Peyer's patch (tissue), 4 donors: ENCODE results near the gene PHC2. TPM values are rescaled to one million over a fixed set of nuclear protein-coding genes. Genes with fewer than 3 reads are reported as not detected.

Experiments
- DNase-seq, 3 donors: peaks; one replicate each; pipeline ENCODE4 v3.0.0-alpha.2; 2017 to 2019
- H3K27ac ChIP-seq, 4 donors: fragments of 200-600 bp; sonication (generic); one replicate each; pipeline ENCODE4 v1.5.1; 2016 to 2019
- H3K27me3 ChIP-seq, 2 donors: fragments of 200-600 bp; sonication (generic); one replicate each; pipeline ENCODE4 v1.5.1; 2019
- H3K36me3 ChIP-seq, 3 donors: fragments of 200-600 bp; sonication (generic); one replicate each; pipeline ENCODE4 v1.5.1; 2016 to 2019
- H3K4me1 ChIP-seq, 4 donors: fragments of 200-600 bp; sonication (generic); one replicate each; pipeline ENCODE4 v1.5.1; 2016 to 2019
- H3K4me3 ChIP-seq, 4 donors: fragments of 200-600 bp; sonication (generic); 1 replicate in 3 of 4; 2 replicates in 1 of 4; pipeline ENCODE4 v1.5.1; 2016 to 2019; ENCODE audit warnings: mild to moderate bottlenecking in 1 of 4
- H3K9me3 ChIP-seq, 4 donors: fragments of 200-600 bp; sonication (generic); one replicate each; pipeline ENCODE4 v1.5.1; 2016 to 2019; ENCODE audit warnings: mild to moderate bottlenecking in 1 of 4
- POLR2A ChIP-seq, 2 donors: fragments of 450-650 bp; IDR thresholded peaks; one replicate each; pipeline ENCODE4 v1.5.1; 2017; ENCODE audit warnings: antibody characterized with exemption in 2 of 2, mild to moderate bottlenecking in 2 of 2, moderate library complexity in 2 of 2
- total RNA-seq, 4 donors: library from RNA; depleted of rRNA; stranded (reverse); fragments of >200 nt; gene quantifications; one replicate each; pipeline ENCODE4 v1.1.0, GENCODE V29; 2016
- TF ChIP-seq, protein P1 (sequence below), 6 experiments: fragments of 450-650 bp in 4 of 6; fragments of 200-600 bp in 2 of 6; sonication (generic) in 1 of 6; IDR thresholded peaks; one replicate each; pipeline ENCODE4 v1.5.1; 2017 to 2019; ENCODE audit warnings: antibody characterized with exemption in 6 of 6, mild to moderate bottlenecking in 3 of 6, moderate library complexity in 1 of 6

The PHC2 gene
- total RNA-seq, 4 donors from 2014 or later: 50.3 to 71.1 (median 65.9) TPM

DNA sequence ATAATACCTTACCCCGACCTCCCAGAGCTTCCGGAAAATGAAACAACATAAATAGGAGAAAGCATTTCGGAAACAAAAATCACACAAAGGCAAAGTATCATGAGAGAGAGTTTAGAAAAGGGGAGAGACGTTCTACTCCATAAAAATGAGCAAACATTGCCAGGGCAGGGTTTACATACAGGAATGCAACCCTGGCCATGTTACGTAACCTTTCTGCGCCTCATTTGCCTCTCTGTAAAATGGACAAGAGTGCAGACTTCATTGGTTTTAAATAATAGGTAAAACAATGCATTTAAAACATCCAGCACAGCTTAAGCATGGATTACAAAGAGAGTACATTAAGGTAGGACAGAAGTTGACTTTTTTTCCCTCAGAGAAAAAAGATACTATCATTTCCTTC lies 45.6 kb downstream of the PHC2 start:
- no peak overlapping the region for H3K27ac ChIP-seq
- TF ChIP-seq POLR2A (IDR thresholded peaks at IDR 0.05): no peak
- TF ChIP-seq, protein P1, sequence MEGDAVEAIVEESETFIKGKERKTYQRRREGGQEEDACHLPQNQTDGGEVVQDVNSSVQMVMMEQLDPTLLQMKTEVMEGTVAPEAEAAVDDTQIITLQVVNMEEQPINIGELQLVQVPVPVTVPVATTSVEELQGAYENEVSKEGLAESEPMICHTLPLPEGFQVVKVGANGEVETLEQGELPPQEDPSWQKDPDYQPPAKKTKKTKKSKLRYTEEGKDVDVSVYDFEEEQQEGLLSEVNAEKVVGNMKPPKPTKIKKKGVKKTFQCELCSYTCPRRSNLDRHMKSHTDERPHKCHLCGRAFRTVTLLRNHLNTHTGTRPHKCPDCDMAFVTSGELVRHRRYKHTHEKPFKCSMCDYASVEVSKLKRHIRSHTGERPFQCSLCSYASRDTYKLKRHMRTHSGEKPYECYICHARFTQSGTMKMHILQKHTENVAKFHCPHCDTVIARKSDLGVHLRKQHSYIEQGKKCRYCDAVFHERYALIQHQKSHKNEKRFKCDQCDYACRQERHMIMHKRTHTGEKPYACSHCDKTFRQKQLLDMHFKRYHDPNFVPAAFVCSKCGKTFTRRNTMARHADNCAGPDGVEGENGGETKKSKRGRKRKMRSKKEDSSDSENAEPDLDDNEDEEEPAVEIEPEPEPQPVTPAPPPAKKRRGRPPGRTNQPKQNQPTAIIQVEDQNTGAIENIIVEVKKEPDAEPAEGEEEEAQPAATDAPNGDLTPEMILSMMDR (IDR thresholded peaks at IDR 0.05): no peak
- DNase-seq: no peak
- no peak overlapping the region for H3K4me3 ChIP-seq
- H3K9me3 ChIP-seq: no peaks in the 10 kb centered on the region
- H3K36me3 ChIP-seq: no peaks in the 10 kb centered on the region
- H3K4me1 ChIP-seq: peaks cover 0 to 23% (median 0%) of the 10 kb centered on the region in 4 donors
- H3K27me3 ChIP-seq: no peaks in the 10 kb centered on the region

DNA sequence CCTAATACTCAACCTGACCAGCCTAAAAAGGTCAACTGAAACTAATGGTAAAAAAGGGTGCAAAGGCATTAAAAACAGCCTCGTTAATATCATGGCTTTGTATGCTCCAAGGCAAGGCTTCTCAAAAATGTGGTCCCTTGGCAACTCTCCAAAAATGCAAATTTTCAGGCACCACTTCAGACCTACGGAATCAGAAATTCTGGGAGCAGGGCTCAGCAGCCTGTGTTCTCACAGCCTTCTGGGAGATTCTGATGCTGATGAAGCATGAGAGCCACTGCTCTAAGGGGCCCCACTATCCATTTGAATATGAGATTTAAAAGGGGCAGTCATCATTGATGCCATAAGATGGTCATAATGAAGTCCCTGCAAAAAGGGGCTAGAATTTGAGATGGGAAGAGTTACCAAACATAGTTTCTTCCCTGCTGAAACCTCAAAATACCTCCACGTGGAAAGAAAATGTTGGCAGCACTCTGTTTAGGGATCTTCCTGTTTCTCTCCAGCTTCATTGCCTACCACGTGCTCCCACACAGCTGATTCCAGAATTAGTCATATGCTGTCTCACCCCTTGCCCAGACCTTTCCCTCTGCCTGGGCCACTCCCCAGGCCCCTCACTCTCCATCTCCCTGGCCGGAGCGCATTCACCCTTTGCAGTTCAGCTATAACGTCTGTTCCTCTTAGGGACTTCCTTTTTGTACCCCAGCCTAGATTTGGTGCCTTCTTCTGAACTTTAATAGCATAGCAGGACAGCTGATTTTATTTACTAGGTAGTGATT lies 46.7 kb downstream of the PHC2 start:
- no peaks in the 10 kb centered on the region for H3K9me3 ChIP-seq
- H3K36me3 ChIP-seq: no peaks in the 10 kb centered on the region
- DNase-seq: no peak
- peaks cover 0 to 20% (median 0%) of the 10 kb centered on the region in 4 donors for H3K4me1 ChIP-seq
- no peak for TF ChIP-seq POLR2A (IDR thresholded peaks at IDR 0.05)
- TF ChIP-seq, protein P1 (IDR thresholded peaks at IDR 0.05): no peak
- no peak overlapping the region for H3K4me3 ChIP-seq
- no peaks in the 10 kb centered on the region for H3K27me3 ChIP-seq
- H3K27ac ChIP-seq: no peak overlapping the region

DNA sequence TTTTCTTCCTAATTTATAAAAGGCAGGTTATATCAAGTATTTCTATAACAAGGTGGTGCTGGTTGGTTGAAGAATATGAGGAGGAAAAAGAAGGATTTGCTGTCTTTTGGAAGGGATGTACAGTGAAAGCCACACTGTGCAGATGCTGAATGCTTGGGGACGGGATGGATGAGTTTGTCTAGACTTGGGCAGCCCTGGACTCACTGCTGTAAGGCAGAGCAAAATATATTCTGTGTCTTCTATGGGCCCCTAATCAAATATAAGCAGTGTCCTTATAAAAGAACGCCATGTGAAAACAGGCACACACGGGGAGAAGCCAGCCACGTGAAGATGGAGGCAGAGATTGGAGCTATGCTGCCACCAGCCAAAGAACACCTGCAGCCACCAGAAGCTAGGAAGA lies 47.4 kb downstream of the PHC2 start:
- Histone ChIP-seq H3K4me3 (no peak overlapping the region), H3K27ac (no peak overlapping the region)
- no peak for TF ChIP-seq POLR2A (IDR thresholded peaks at IDR 0.05)

DNA sequence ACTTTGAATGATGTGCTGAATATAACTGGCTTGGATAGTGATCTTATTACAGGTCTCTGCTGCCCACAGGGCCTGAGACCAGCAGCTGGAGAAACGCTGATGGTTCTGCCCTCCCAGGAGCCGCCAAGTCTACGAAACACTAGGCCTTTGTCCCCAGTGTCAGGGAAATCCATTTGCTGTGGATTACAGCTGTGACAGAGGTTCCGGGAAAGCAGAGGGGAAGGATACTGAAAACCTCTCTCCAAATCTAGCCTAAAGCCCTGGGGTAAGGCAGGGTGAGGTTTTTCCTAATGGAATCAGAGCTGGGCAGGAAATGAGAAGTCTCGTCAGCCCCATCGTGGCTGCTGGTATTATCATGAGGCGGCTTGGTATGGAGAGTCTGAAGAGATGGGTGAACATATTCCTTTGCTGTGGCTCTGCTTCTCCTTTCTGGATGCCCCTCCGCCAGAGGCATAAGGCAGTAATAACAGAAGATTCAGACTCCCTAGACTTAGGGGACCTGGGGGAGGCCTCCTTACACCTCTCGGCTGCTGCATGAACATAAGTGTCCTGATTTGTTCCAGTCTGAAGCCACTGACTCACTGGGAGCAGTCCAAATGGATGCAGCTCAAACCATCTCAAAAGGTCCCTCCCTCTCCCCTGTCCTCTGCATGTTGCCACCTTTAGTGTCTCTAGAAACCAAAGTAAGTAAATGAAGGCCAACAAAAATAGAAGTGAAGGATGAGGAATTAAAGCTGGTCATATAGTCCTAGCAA lies 48.1 kb downstream of the PHC2 start:
- DNase-seq: no peak
- Histone ChIP-seq H3K36me3 (no peaks in the 10 kb centered on the region), H3K4me3 (no peak overlapping the region), H3K27me3 (no peaks in the 10 kb centered on the region), H3K27ac (no peak overlapping the region), H3K9me3 (no peaks in the 10 kb centered on the region), H3K4me1 (peaks cover 0 to 16% (median 0%) of the 10 kb centered on the region in 4 donors)
- TF ChIP-seq POLR2A (IDR thresholded peaks at IDR 0.05): no peak
- TF ChIP-seq, protein P1 (IDR thresholded peaks at IDR 0.05): no peak

More for the DNA sequence above, 47.4 kb downstream of the PHC2 start:
- H3K36me3 ChIP-seq: no peaks in the 10 kb centered on the region
- no peaks in the 10 kb centered on the region for H3K27me3 ChIP-seq
- no peaks in the 10 kb centered on the region for H3K9me3 ChIP-seq
- H3K4me1 ChIP-seq: peaks cover 0 to 16% (median 0%) of the 10 kb centered on the region in 4 donors
- no peak for DNase-seq

DNA sequence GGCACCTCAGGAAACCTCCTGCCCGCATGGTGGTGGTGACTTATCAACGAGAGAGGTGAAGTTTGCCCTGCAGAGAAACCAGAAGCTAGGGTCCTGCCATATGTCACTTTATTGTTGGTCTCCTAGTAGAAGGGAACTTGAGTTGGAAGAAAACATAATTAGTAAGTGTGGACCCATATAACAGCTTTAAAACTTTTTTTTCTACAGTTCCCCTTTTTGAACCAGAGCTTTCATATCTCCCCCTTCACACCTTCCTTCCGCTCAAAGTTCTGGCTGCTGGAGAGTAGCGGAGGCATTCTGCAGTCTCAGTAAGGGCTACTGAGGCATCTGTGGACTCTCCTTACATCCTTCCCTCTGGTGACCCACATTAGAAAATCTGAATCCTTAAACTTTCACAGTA lies 48.9 kb downstream of the PHC2 start:
- Histone ChIP-seq H3K4me1 (peaks cover 0 to 11% (median 0%) of the 10 kb centered on the region in 4 donors), H3K9me3 (no peaks in the 10 kb centered on the region), H3K27ac (no peak overlapping the region), H3K27me3 (no peaks in the 10 kb centered on the region), H3K36me3 (no peaks in the 10 kb centered on the region), H3K4me3 (no peak overlapping the region)
- no peak for DNase-seq
- no peak for TF ChIP-seq POLR2A (IDR thresholded peaks at IDR 0.05)
- TF ChIP-seq, protein P1 (IDR thresholded peaks at IDR 0.05): no peak

DNA sequence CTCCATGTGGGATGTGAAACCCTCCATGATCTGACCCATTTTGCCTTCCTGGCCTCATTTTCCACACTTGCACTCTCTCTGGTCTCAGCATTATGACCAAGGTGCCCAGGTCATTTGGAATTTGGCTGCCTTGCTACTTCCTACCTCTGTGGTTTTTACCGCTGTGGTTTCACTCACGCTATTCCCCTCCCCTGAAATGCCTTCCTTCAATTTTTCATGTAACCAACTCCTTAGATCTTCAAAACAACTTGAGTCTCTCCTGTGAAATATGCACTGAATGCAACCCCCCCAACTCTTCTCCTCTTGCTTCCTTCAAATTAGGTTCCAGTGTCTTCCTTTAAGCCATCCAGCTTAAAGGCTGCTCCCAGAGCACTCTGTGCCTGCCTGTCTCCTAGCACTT lies 50.1 kb downstream of the PHC2 start:
- DNase-seq: no peak
- no peak for TF ChIP-seq POLR2A (IDR thresholded peaks at IDR 0.05)
- TF ChIP-seq, protein P1 (IDR thresholded peaks at IDR 0.05): no peak
- Histone ChIP-seq H3K4me1 (peaks cover 0 to 11% (median 0%) of the 10 kb centered on the region in 4 donors), H3K27me3 (no peaks in the 10 kb centered on the region), H3K27ac (no peak overlapping the region), H3K4me3 (no peak overlapping the region), H3K36me3 (no peaks in the 10 kb centered on the region), H3K9me3 (no peaks in the 10 kb centered on the region)
